Breast epithelium (tissue), 3 donors: ENCODE results near the gene BDP1.
"Not testable (repeated sequence)": the region's sequence is repeated elsewhere in the genome, so short reads cannot be mapped to it uniquely, and the experiment has no call there.

Source experiments
- CTCF ChIP-seq, 3 donors: fragments of 450-650 bp; IDR thresholded peaks; one replicate each; pipeline ENCODE4 v1.5.1; 2016 to 2017; ENCODE audit warnings: antibody characterized with exemption in 3 of 3, mild to moderate bottlenecking in 3 of 3, moderate library complexity in 3 of 3
- POLR2A ChIP-seq: fragments of 450-650 bp; IDR thresholded peaks from one replicate; pipeline ENCODE4 v1.6.1; 2016; ENCODE audit warnings: antibody characterized with exemption, mild to moderate bottlenecking, moderate library complexity
- POLR2AphosphoS5 ChIP-seq, 3 donors: sonication (generic); formaldehyde crosslinking; IDR thresholded peaks; one replicate each; pipeline ENCODE4 v1.6.1; 2017; ENCODE audit warnings: antibody characterized with exemption in 3 of 3

- TF ChIP-seq CTCF (IDR thresholded peaks at IDR 0.05); POLR2A; POLR2AphosphoS5 (IDR thresholded peaks at IDR 0.05): not testable (repeated sequence)
Measured at GRCh38 chr5:71423896-71424295, 31.6 kb upstream of the BDP1 start.
